Neural cell (in vitro differentiated cells): ENCODE data around the gene HEATR1. TPM values are rescaled to one million over a fixed set of nuclear protein-coding genes. Genes with fewer than 3 reads are reported as not detected.

ENCODE experiments used
- H2AFZ ChIP-seq: fragments of 200-600, 300-800 bp; sonication (generic), shearing (Covaris generic); 2 replicates; pipeline ENCODE4 v1.6.0; 2014; ENCODE audit warnings: low read depth, mild to moderate bottlenecking, antibody characterized with exemption, low read length, moderate library complexity
- H3F3A ChIP-seq: fragments of 200-600 bp; shearing (Covaris generic); 2 replicates; pipeline ENCODE4 v1.6.1; 2016; ENCODE audit warnings: mild to moderate bottlenecking, moderate library complexity, mixed read lengths, antibody characterized with exemption, low read length; ENCODE audit not compliant: insufficient read depth, poor library complexity, severe bottlenecking
- H3K27ac ChIP-seq: fragments of 200-600, 300-800 bp; sonication (generic), shearing (Covaris generic); 2 replicates; pipeline ENCODE4 v1.5.1; 2014; ENCODE audit warnings: mild to moderate bottlenecking, low read length, moderate library complexity
- H3K27me3 ChIP-seq: fragments of 300-800, 200-600 bp; sonication (generic), shearing (Covaris generic); 2 replicates; pipeline ENCODE4 v1.6.0; 2014; ENCODE audit warnings: mild to moderate bottlenecking, low read depth, low read length, moderate library complexity; ENCODE audit not compliant: insufficient read depth
- H3K36me3 ChIP-seq: fragments of 300-800, 200-600 bp; sonication (generic), shearing (Covaris generic); 2 replicates; pipeline ENCODE4 v1.5.1; 2014; ENCODE audit warnings: mild to moderate bottlenecking, antibody characterized with exemption, low read length, moderate library complexity; ENCODE audit not compliant: insufficient read depth
- H3K4me2 ChIP-seq: fragments of 300-800, 200-600 bp; sonication (generic), shearing (Covaris generic); 2 replicates; pipeline ENCODE4 v1.6.0; 2014; ENCODE audit warnings: mild to moderate bottlenecking, low read length
- H3K4me3 ChIP-seq: fragments of 300-800, 200-600 bp; sonication (generic), shearing (Covaris generic); 2 replicates; pipeline ENCODE4 v1.5.1; 2014; ENCODE audit warnings: mild to moderate bottlenecking, low read length, moderate library complexity
- H3K79me2 ChIP-seq: fragments of 200-600 bp; shearing (Covaris generic); replicated peaks from 2 replicates; pipeline ENCODE4 v1.6.0; 2014; ENCODE audit warnings: mild to moderate bottlenecking, low read length, moderate library complexity; ENCODE audit not compliant: insufficient read depth
- H3K9ac ChIP-seq: fragments of 300-800, 200-600 bp; sonication (generic), shearing (Covaris generic); 2 replicates; pipeline ENCODE4 v1.6.1; 2016; ENCODE audit warnings: mild to moderate bottlenecking, low read length, mixed read lengths
- H3K9me2 ChIP-seq: fragments of 200-600 bp; shearing (Covaris generic); 2 replicates; pipeline ENCODE4 v1.6.1; 2016; ENCODE audit warnings: mild to moderate bottlenecking, low read length, mixed read lengths; ENCODE audit not compliant: insufficient read depth
- H3K9me3 ChIP-seq: fragments of 200-600, 300-800 bp; sonication (generic), shearing (Covaris generic); 2 replicates; pipeline ENCODE4 v1.6.1; 2016; ENCODE audit warnings: mild to moderate bottlenecking, mixed run types, low read length, moderate library complexity, mixed read lengths
- H4K20me1 ChIP-seq: fragments of 200-600 bp; shearing (Covaris generic); 2 replicates; pipeline ENCODE4 v1.6.1; 2016; ENCODE audit warnings: mild to moderate bottlenecking, mixed run types; ENCODE audit not compliant: insufficient read depth
- EP300 ChIP-seq: fragments of 450-650 bp; conservative IDR thresholded peaks from 2 replicates; pipeline ENCODE4 v1.6.1; 2014; ENCODE audit warnings: antibody characterized with exemption, mild to moderate bottlenecking, moderate library complexity; ENCODE audit not compliant: poor library complexity, severe bottlenecking
- EZH2 ChIP-seq: fragments of 200-600, 300-800 bp; shearing (Covaris generic), sonication (generic); IDR thresholded peaks from 2 replicates; pipeline ENCODE4 v1.6.1; 2014; ENCODE audit warnings: antibody characterized with exemption, low read length, borderline replicate concordance, mild to moderate bottlenecking; ENCODE audit not compliant: insufficient read depth, poor library complexity, severe bottlenecking
- MXI1 ChIP-seq: fragments of 450-650 bp; conservative IDR thresholded peaks from 2 replicates; pipeline ENCODE4 v1.6.1; 2014; ENCODE audit warnings: antibody characterized with exemption, mild to moderate bottlenecking; ENCODE audit not compliant: poor library complexity, severe bottlenecking
- POLR2AphosphoS5 ChIP-seq: IDR thresholded peaks from 2 replicates; pipeline ENCODE4 v1.6.1; 2012
- RAD21 ChIP-seq: fragments of 450-650 bp; conservative IDR thresholded peaks from 2 replicates; pipeline ENCODE4 v1.6.1; 2014; ENCODE audit warnings: antibody characterized with exemption, mild to moderate bottlenecking, moderate library complexity
- SMC3 ChIP-seq: fragments of 450-650 bp; conservative IDR thresholded peaks from 2 replicates; pipeline ENCODE4 v1.6.1; 2014; ENCODE audit warnings: antibody characterized with exemption, mild to moderate bottlenecking, moderate library complexity; ENCODE audit not compliant: poor library complexity
- TAF1 ChIP-seq: IDR thresholded peaks from 2 replicates; pipeline ENCODE4 v1.6.1; 2012; ENCODE audit warnings: low read depth
- polyA plus RNA-seq: library from polyadenylated mRNA; depleted of rRNA; stranded (reverse); fragments of >200 nt; gene quantifications from 2 replicates; pipeline ENCODE4 v1.2.3, GENCODE V29; 2014
- TF ChIP-seq, protein P1 (sequence below): fragments of 450-650 bp; IDR thresholded peaks from 2 replicates; pipeline ENCODE4 v1.5.1; 2014; ENCODE audit warnings: antibody characterized with exemption, mild to moderate bottlenecking, moderate library complexity; ENCODE audit not compliant: poor library complexity, severe bottlenecking
- TF ChIP-seq, protein P2 (sequence below): IDR thresholded peaks from 2 replicates; pipeline ENCODE4 v1.6.1; 2012; ENCODE audit warnings: borderline replicate concordance

HEATR1 gene
- polyA plus RNA-seq, 1 donor from 2014 or later: 5.9 TPM

DNA sequence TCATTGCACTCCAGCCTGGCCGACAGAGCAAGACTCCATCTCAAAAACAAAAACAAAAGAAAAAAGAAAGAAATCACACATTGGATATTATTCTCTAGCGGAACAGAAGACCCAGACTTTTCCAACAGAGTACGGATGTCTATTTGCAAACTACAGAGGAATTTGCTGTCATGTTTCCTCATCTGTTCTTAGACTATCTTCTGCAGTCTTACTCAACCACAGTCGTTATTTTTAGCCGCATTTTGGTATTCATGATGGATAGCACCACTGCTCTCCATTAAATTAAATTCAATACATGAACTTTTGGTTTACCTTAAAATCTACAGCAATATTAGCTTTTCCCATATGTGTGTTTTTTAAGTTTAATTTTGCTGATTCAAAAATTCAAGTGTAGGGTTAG, 14.2 kb upstream of the HEATR1 start:
- no peak overlapping the region for H3K9ac ChIP-seq
- H3K4me2 ChIP-seq: no peak overlapping the region
- H3K36me3 ChIP-seq: no peaks in the 10 kb centered on the region
- H3K27ac ChIP-seq: no peak overlapping the region
- H3K4me3 ChIP-seq: no peak overlapping the region
- TF ChIP-seq RAD21 (no peak), EP300 (no peak), TAF1 (no peak), SMC3 (no peak), POLR2AphosphoS5 (no peak), MXI1 (no peak), EZH2 (no peak)
- TF ChIP-seq, protein P1, sequence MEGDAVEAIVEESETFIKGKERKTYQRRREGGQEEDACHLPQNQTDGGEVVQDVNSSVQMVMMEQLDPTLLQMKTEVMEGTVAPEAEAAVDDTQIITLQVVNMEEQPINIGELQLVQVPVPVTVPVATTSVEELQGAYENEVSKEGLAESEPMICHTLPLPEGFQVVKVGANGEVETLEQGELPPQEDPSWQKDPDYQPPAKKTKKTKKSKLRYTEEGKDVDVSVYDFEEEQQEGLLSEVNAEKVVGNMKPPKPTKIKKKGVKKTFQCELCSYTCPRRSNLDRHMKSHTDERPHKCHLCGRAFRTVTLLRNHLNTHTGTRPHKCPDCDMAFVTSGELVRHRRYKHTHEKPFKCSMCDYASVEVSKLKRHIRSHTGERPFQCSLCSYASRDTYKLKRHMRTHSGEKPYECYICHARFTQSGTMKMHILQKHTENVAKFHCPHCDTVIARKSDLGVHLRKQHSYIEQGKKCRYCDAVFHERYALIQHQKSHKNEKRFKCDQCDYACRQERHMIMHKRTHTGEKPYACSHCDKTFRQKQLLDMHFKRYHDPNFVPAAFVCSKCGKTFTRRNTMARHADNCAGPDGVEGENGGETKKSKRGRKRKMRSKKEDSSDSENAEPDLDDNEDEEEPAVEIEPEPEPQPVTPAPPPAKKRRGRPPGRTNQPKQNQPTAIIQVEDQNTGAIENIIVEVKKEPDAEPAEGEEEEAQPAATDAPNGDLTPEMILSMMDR: no peak
- TF ChIP-seq, protein P2, sequence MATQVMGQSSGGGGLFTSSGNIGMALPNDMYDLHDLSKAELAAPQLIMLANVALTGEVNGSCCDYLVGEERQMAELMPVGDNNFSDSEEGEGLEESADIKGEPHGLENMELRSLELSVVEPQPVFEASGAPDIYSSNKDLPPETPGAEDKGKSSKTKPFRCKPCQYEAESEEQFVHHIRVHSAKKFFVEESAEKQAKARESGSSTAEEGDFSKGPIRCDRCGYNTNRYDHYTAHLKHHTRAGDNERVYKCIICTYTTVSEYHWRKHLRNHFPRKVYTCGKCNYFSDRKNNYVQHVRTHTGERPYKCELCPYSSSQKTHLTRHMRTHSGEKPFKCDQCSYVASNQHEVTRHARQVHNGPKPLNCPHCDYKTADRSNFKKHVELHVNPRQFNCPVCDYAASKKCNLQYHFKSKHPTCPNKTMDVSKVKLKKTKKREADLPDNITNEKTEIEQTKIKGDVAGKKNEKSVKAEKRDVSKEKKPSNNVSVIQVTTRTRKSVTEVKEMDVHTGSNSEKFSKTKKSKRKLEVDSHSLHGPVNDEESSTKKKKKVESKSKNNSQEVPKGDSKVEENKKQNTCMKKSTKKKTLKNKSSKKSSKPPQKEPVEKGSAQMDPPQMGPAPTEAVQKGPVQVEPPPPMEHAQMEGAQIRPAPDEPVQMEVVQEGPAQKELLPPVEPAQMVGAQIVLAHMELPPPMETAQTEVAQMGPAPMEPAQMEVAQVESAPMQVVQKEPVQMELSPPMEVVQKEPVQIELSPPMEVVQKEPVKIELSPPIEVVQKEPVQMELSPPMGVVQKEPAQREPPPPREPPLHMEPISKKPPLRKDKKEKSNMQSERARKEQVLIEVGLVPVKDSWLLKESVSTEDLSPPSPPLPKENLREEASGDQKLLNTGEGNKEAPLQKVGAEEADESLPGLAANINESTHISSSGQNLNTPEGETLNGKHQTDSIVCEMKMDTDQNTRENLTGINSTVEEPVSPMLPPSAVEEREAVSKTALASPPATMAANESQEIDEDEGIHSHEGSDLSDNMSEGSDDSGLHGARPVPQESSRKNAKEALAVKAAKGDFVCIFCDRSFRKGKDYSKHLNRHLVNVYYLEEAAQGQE: no peak
- H3K9me3 ChIP-seq: no peaks in the 10 kb centered on the region
- H3K79me2 ChIP-seq: no peaks in the 10 kb centered on the region
- H3F3A ChIP-seq: no peaks in the 10 kb centered on the region
- no peak overlapping the region for H2AFZ ChIP-seq
- no peaks in the 10 kb centered on the region for H3K27me3 ChIP-seq
- no peaks in the 10 kb centered on the region for H4K20me1 ChIP-seq
- H3K9me2 ChIP-seq: no peaks in the 10 kb centered on the region

DNA sequence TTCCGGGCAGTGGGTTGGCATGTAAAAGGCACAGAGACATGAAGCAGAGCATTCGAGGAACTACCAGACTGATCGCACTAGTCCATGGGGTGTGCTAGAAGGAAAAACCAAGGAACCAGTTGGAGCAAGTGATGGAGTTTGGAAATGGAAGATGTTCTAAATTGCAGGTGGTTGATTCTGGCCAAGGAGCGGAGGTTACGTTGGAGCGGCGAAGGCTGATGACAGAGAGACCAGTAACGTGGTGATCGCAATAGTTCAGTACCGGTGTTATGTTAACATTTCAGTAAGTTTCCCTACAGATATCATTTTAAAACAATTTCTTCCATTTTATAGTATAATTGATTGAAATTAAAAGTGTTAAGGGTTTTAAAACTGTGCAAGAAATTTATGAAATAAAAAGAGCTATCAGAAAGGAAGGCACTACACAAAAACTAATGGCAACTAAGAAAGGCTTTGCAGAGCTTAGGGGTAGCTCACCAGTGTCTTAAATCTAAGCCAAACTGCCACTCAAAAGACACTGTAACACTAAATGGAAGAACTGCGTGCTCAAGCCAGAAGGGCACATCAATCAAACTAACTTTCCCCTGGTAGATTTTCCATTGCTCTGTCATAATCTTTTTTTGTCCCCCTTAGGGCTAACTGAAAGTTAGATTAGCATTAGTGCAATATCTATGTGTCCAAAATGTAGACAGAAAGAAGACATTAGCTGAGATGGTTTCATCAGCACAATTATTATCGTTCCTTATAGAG, 11.3 kb upstream of the HEATR1 start:
- Histone ChIP-seq H3K9me2 (no peaks in the 10 kb centered on the region), H3K4me3 (no peak overlapping the region), H3K27me3 (no peaks in the 10 kb centered on the region), H3K9ac (no peak overlapping the region), H2AFZ (no peak overlapping the region), H3K27ac (no peak overlapping the region), H3F3A (no peaks in the 10 kb centered on the region), H3K9me3 (no peaks in the 10 kb centered on the region), H3K4me2 (no peak overlapping the region), H3K36me3 (no peaks in the 10 kb centered on the region), H4K20me1 (no peaks in the 10 kb centered on the region), H3K79me2 (no peaks in the 10 kb centered on the region)
- TF ChIP-seq EZH2: no peak
- TF ChIP-seq, protein P2: no peak
- no peak for TF ChIP-seq MXI1
- TF ChIP-seq, protein P1: no peak
- TF ChIP-seq POLR2AphosphoS5: no peak
- TF ChIP-seq TAF1: no peak
- TF ChIP-seq EP300: no peak
- TF ChIP-seq RAD21: no peak
- no peak for TF ChIP-seq SMC3
